ENCODE data around the gene RELL1.

GRCh38 chr4:37678624-37679023, 7.6 kb downstream of the RELL1 start:
- TF ChIP-seq CTCF (IDR thresholded peaks at IDR 0.05) = no peak
- no peak for TF ChIP-seq POLR2A (IDR thresholded peaks at IDR 0.05)
